TTC549 (cell line): ENCODE data around the gene ETNK1.

Experiments
- FAIRE-seq: peaks from 2 replicates; lab custom pipeline; 2012; peaks lifted over from hg19 to GRCh38; lab: Jason Lieb, UNC

ETNK1 gene

DNA sequence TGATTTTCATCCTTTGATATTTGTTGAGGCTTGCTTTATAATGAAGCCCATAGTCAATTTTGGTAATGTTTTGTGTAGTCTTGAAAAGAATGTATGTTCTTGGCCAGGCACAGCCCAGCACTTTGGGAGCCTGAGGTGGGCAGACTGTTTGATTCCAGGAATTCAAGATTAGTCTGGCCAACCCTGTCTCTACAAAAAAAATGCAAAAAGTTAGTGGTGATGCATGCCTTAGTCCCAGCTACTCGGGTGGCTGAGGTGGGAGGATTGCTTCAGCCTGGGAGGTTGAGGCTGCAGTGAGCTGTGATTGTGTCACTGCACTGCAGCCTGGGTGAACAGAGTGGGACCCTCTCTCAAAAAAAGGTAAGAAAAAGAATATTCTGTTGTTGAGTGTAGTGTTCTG, 10.8 kb downstream of the ETNK1 start:
- FAIRE-seq, result no peak

DNA sequence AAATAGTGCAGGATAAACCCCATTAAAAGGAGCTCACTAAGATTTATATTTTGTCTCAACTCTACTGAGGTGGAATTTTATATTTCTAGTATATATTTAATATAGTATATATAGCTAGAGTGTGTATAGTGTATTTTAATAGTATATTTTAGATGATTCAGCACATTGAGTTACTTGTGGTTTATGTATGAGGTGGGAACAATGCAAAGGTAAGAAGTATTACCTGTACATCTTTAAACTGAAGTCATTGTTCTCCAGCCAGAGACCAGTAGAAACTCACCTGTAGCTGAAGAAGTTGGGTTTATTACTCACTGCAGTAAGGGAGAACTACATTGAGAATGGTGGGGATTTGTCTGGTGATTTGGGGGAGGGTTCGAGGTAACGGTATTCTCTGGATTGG, 15.9 kb downstream of the ETNK1 start:
- FAIRE-seq, result no peak

DNA sequence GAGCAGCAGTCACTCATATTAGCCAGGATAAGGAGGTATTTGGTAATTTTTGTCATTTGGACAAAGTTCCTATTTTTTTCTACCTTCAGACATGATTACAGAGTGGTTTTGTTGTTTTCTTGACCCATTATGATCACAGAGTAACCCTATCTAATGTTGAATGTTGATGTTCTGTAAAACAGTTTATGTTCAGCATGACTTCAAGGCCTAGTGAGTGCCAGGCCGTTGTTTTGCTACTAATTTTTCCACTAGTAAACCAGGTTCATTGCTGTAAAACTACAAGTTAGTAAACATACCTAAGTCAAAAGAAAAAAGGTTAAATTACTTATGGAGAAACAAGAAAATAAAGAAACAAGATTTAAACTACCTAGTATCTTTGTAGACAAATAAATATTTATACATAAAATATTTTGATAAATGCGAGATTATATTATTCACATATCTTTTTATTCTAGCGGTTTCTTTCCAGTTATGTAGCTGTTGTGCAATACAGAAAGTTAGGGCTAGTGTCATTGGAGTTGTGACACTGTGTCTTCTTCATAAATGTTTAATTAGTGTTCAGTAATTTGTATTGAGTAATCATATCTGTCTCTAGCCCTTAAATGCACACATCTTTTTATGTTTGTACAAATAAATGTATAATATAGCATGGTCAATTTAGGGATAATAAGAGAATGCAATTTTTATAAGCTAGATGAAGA, 16.5 kb downstream of the ETNK1 start:
- FAIRE-seq, result no peak

DNA sequence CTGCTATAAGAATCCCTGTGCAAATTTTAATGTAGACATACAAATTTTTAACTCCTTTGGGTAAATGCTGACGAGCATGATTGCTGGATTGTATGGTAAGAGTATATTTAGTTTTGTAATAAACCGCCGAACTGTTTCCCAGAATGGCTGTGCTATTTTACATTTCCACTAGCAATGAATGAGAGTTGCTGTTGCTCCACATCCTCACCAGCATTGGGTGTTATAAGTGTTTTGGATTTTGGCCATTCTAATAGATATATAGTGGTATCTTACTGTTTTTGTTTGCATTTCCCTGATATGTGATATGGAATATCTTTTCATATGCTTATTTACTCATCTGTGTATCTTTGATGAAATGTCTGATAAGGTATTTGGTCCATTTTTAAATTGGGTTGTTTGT, 23.7 kb downstream of the ETNK1 start:
- no peak for FAIRE-seq

DNA sequence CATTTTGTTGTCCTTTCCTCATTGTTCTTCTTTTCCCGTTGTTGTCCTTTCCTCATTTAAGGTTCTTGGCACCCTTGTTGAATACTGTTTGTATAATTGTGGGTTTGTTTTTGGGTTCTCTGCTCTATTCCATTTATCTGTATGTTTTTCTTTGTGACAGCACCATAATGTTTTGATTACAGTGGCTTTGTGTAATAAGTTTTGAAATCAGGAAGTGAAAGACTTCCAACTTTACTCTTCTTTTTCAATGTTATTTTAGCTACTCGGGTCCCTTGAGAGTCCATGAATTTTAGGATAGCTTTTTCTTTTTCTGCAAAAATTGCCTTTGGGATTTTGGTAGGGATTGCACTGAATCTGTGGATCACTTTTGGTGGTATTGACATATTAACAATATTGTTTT, 28.1 kb downstream of the ETNK1 start:
- no peak for FAIRE-seq

DNA sequence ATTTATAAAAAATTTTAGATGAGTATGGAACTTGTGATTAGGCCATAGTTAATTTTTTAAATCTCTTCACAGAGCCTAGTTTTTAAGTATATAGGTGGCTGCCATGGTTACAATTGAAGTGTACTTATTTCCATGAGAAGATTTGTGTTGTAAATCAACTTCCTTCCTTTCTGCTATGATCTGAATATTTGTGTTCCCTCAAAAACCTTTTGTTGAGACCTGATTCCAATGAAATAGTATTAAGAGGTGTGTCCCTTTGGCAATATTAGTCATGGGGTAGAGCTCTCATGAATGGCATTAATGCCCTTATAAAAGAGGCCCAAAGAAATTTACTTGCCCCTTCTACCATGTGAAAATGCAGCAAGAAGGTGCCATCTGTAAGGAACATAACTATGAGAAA, 28.8 kb downstream of the ETNK1 start:
- FAIRE-seq, result no peak

DNA sequence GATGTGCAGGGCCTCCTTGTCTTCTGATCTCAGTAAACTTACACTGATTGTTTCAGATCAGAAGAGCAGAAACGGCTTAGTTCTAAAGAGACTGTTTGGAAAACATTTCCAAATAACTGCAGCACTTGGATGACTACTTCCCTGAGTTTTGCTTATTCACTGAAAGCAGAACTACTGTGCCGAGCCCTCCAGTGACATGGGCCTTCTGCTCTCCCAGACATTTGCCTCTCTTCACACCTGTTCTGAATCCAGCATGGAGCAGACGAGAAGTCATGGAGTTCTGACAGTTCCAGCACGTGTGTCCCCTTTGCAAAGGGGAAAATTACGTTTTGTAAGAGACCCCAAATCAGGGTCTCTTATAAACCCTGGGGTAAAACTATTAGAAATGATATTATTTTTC, 31.4 kb downstream of the ETNK1 start:
- FAIRE-seq, result no peak

DNA sequence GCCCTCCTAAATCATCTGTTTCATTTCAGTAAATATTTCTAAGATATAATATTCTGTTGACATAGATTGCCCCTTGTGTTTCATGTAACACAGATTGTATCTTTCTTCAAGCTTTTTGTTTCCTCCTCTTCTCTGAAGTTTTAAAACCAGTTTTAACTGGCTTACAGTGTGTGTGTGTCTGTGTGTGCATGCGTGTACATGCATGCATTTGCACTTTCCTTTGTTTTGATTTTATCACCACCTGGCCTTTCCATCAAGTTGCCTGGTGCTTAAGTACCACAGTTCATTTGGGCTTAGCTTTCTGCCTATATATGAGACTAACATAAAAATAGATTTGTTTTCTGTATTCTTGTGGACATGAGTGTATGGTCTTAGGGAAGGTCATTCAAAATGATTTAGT, 31.9 kb downstream of the ETNK1 start:
- no peak for FAIRE-seq

DNA sequence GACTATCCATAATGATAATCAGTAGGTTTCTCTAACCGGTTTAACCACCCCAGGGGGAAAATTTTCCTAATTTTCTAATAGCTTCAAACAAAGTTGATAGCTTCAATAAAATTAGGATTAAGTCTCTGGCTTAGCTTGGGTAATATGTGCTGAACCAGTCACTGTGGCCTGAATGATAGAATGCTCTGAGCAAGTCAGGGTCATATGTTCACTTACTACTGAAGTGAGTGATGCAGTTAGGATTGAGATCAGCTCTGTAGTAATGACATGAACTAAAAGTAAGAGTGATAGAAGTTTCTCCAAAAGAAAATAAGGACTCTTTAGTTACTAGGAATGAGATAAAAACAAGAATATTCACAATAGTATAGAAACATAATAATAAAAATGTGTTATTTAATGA, 32.6 kb downstream of the ETNK1 start:
- no peak for FAIRE-seq

DNA sequence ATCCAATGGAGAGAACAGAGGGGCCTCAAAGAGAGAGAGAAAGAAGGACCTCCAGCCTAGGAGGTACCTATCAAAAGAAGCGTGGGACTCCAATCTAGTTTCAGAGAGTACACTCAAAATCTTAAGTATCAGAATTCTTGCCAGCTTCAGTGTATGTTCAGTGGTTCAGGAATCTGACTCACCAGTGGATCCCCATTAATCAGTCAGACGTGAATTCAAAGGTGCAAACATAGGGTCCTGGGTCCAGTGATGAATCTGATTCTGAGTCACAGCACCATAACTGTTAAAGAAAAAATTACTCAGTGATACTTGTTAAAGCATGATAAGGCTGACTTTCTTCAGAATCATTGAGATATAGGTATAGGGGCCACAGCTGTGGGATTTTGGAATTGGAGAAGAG, 33.2 kb downstream of the ETNK1 start:
- no peak for FAIRE-seq

DNA sequence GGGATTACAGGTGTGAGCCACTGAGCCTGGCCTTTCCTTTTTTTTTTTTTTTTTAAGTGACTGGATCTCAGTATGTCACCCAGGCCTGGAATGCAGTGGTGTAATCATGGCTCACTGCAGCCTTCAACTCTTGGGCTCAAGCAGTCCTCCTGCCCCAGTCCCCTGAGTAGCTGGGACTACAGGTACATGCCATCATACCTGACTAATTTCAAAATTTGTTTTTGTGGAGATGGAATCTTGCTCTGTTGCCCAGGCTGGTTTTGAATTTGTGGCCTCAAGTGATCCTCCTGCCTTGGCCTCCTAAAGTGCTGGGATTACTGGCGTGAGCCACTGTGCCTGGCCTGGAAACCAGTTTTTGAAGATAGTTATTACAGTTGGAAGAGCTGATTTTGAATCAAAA, 37.4 kb downstream of the ETNK1 start:
- no peak for FAIRE-seq

DNA sequence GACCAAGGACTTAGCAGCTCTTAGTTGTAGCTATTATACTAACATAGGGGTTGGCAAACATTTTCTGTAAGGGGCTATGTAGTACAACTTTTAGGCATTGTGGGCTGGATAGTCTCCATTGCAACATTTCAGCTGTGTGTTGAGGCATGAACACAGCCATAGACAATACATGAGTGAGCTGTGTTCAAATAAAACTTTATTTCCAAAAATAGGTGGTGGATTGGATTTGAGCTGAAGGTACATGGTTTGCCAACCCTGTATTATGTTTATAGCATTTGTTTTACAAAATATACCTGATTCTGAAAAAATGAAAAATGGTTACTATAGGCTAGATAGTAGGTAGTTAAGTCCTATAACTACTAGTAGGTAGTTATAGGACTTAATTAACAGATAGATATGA, 40.5 kb downstream of the ETNK1 start:
- no peak for FAIRE-seq

DNA sequence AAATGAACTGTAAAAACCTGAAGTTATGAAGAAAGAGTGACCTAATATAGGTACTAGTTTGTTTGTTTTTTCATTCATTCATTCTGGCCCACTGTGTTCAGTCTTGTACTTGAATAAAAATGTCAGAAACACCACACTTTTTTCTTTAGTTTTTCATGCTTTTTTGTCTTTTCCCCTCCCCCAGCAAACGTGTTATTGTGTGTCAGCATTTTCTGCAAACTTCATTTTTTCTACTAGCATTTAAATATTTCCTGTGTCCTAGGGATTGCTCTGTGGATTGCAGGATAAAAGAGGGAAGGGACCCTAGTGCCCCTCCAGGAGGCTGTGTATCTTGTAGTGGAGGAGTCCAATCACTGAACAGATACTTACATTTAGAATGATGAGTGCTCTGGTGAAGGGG, 42.2 kb downstream of the ETNK1 start:
- FAIRE-seq, result no peak

DNA sequence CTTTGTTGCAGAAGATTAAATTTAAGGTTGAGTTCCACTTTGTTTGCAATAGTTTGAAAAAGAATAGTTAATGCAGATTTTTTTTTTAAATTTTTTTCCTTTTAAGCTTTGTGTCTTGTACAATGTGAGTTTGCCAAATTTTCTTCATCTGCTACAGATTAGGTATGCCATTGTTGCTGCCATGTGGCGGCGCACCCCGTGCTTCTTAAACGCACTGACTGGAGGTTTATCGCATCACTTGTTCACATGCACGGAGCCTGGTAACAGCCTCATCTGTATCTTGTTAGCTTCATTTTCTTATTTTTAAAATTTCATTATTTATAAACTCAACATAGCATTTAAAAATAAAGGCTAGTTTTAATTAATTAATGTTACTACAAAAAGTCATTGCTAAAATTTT, 43.5 kb downstream of the ETNK1 start:
- FAIRE-seq, result no peak

DNA sequence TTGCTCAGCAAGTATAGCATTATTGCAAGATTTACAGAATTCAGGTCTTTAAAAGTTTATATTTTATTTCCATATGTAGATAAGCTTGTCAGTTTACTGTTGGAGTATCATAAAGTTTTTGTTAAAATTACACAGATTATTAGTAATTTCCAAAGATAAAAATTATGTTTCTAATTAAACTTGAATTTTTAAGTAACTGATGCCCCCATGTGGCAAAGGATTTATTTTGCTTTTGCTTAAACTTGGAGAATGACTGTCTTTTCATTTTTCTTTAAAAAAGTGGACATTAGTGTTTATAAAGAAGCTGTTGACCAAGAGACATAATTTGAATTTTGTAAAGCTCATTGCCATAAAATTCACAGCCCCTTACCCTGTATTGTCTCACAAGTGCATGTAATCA, 45.8 kb downstream of the ETNK1 start:
- peak; percentile 86 for FAIRE-seq

DNA sequence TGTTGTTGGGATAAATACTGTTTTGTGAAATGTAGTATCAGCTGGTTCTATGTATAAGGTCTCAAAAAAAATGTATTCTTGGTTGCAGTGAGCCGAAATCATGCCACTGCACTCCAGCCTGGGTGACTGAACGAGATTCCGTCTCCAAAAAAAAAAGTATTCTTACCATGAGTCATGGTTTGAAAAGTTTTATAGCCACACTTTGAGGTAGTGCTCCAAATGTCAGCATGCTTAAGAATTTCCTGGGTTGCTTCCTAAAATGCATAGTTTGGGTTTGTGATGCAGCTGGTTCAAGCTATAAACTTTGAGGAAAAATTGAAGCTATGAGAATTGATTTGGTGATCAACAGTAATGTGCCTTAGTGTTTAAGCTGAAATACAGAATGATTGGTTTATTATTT, 48.0 kb downstream of the ETNK1 start:
- FAIRE-seq, result no peak

DNA sequence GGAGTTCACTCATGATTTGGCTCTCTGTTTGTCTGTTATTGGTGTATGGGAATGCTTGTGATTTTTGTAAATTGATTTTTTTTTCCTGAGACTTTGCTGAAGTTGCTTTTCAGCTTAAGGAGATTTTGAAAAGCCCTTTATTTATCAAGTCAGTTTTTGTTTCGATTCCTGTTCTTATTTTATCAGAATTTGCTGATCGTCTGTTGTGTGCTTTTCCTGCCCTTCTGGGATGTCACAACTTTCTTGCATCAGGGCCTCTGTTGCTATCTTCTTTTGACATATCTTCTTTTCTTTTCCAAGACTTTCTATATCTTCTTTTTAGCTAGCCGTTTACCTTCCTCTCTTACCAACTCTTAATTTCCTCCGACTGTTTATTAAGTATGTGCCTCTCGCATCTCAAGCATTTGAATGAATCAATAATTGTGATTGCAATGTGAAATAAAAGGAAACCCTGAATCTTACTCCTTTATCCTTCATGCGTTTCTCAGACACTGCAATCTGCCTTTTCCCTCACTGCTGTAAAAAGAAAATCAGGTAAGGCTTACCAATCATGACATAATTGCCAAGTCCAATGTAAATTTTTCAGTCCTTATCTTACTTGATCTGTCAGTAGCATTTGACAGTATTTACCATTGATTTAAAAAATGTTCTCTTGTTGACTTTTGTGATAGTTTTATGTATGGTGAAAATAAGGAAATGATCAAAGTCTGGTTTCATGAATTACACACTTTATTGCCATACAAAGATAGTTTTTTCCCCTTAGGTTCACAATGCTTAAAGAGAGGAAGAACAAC, 53.0 kb downstream of the ETNK1 start:
- FAIRE-seq, result no peak

DNA sequence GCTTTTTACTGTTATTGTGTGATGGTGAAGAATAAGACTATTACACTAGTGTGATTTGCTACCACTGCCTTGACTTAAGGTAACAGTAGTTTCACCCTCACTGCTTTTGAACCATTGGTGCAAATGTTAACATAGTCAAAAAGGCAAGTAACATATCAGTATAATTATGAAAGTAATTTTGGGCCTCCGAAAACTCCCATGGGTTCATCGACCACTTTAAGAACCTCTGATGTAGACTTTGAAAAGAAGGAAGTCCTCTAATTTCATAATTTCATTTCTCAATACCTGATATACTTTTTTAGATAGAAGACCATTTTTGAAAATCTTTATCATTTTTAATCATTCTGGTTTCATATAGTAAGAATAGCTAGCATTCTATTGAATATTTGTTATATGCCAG, 57.7 kb downstream of the ETNK1 start:
- FAIRE-seq, result no peak

DNA sequence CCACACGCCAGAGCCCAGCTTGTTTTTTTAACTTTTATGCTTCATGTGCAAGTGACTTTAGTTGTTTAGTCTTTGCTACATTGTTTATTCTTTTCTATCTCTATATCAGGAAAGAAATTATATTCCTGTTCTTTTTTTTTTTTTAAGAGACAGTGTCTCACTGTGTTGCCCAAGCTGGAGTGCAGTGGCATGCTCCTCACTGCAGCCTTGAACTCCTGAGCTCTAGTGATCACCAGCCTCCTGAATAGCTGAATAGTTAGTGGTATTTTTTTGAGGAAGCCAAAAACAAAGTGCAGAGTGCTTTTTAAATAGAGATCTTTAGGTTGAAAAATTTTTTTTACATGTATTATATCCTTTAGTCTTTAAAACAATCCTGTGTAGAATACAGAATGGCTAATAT, 58.2 kb downstream of the ETNK1 start:
- no peak for FAIRE-seq

DNA sequence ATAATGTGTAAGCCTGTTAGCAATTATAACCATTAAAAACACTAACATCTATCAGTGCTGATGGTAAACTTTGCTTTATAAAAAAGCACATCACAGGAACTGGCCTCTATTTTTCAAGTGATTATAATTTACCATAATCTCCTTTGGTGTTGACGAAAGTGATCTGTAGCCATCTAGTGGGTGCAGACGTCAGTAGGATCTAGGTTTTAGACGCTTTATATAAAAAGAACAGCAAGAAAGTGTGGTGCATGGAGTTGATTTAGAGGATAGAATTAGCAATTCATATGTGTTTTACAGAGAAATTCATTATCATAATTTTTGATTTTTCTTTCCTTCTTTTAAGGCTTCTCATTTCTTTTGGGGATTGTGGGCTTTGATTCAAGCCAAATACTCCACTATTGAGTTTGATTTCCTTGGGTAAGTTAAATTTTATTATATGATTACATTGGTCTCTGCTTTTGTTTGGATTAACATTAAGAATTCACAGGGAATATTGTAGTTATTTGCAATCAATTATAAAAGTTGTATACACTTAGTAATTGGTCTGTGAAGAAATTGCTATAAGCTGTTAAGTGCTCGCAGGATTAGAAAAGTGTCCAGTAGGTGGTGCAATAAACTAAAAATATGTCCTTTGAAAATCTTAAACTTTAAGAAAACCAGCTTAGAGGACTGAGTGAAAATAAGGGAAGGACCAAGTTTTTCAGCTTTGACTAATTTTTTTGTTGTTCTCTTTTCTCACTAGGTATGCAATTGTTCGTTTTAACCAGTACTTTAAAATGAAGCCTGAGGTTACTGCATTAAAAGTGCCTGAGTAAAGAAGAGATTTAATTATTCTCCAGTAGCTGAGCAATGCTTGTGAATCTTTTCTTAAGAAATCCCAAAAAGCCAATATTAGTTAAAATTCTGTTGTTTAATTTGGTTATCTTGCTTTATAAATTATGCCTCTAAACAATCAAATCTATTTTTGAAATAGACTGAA, 59.5 kb downstream of the ETNK1 start:
- FAIRE-seq, result peak; percentile 90

DNA sequence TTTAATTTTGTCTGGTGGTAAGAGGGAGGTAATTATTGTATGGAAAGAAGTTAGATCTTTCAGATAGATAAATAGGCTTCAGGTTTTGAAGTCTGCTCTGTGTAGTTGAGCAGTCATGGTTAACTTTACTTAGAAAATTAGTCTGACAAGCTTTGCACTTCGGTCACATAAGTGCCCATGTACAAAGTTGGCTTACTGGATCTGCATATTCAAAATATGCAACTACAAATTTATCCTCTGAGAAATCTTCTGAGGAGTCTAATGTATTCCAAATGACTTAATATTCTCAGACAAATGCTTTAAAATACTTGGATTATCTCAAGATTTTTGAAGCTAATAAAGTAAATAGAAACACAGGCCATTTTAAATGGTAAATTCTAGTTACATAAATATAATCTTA, 61.2 kb downstream of the ETNK1 start:
- FAIRE-seq, result no peak

DNA sequence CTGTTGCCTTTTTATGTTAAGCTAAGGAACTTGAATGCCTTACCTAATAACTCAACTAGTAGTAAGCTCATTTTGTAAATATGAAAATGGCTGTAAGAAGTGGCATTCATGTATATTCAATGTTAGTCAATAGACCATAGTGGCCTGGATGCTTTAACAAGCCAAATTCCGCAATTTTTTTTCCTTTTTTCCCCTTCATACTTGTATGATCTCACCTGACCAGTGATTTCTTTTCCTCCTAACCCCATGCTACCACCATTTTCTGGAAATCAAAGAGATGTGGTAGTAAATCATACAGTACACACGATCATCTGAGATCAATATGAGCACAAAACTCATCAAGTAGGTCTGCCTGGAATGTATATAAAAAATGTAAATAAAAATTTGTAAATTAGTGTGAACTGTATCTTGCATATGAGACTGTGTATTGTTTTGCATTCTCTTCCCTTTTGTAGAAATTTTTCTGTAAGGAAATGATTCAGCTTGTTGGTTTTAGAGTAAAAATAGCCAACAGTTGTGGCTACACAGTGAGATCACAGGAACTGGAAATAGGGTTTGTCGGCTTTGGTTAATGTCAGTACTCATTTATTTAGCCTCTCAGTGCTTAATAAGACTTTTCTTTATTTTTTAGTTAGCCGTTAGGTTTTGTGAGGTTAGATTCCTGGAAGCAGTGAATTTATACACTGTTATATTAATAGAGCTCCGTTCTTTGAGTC, 62.5 kb downstream of the ETNK1 start:
- FAIRE-seq, result no peak
